ENCODE measurements around the gene S1PR2. TPM values are rescaled to one million over a fixed set of nuclear protein-coding genes. Genes with fewer than 3 reads are reported as not detected.

S1PR2 gene, protein sequence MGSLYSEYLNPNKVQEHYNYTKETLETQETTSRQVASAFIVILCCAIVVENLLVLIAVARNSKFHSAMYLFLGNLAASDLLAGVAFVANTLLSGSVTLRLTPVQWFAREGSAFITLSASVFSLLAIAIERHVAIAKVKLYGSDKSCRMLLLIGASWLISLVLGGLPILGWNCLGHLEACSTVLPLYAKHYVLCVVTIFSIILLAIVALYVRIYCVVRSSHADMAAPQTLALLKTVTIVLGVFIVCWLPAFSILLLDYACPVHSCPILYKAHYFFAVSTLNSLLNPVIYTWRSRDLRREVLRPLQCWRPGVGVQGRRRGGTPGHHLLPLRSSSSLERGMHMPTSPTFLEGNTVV
- total RNA-seq (2014; rRNA removed; shearing (Covaris generic)) = 1.7 and 2.5 TPM in 2 replicates

- DNase-seq (ENCODE audit: low spot score) = peak; percentile 39
Observed at GRCh38 chr19:10230861-10231611, at the start of gene S1PR2. S1PR2 (minus strand) TSS chr19:10231331; CDS start chr19:10224905, 6,426 bp downstream.

GRCh38 chr19:10279737-10280442, 48.8 kb upstream of the S1PR2 start:
- no peak for DNase-seq (ENCODE audit: low spot score)

DNA sequence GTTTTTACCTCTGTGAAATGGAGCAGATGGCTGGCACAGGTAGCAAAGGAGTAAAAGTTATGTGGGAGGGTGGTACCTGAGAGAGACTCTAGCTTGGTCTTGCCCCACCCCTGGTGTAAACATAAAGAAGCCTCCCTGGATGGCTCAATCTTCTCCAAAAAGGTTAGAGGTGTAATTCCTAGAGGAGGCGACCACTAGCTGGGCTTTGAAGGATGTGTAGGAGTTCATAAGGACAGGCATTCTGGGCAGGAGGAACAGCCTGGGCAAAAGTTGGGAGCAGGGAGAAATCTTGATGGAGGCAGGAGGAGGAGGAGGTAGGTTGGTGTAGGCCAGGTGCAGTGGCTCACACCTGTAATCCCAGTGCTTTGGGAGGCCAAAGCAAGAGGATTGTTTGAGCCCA, 47.8 kb upstream of the S1PR2 start:
- no peak for DNase-seq (ENCODE audit: low spot score)

DNA sequence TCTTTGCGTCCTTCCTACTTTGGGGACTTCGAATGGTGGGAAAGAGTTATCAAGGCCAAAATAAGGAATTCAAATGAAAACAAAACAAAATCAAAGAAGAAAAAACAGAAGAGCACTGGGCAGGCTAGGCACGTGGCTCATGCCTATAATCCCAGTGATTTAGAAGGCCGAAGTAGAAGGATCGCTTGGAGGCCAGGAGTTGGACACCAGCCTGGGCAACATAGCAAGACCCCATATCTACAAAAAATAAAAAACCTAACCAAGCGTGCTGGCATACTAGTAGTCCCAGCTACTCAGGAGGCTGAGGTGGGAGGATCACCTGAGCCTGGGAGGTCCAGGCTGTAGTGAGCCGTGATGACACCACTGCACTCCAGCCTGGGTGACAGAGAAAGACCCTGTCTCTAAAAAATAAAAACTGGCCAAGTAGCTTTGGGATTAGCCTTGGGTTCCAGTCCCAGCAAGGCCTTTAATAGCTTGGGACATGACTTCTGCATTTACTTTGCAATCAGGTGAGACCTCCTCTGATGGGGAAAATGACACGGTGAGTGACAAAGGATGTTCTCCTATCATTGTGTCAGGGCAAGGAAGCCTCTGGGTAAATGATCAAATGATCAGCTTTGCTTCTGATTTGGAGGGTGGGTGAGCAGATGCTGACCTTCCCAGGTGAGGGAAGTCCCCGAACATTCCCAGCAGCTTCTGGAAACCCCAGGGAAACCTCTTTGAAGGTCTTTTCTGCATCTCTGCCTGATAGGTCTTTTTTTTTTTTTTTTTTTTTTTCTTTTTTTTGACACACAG, 46.9 kb upstream of the S1PR2 start:
- DNase-seq (ENCODE audit: low spot score) = no peak

DNA sequence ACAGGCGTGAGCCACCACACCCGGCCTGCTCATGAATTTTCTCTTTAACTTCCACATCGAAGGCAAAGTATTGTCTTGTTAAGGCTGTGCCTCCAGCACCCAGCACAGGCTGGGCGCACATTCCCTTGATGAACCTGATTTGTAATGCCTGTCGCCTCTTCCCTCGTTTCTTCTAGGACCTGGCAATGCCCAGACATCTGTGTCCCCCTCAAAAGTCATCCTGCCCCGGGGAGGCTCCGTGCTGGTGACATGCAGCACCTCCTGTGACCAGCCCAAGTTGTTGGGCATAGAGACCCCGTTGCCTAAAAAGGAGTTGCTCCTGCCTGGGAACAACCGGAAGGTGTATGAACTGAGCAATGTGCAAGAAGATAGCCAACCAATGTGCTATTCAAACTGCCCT, 43.5 kb upstream of the S1PR2 start:
- DNase-seq (ENCODE audit: low spot score) = no peak

GRCh38 chr19:10271543-10272086, 40.5 kb upstream of the S1PR2 start:
- DNase-seq (ENCODE audit: low spot score) = no peak

- DNase-seq (ENCODE audit: low spot score) = no peak
Observed at GRCh38 chr19:10270616-10271394, 39.7 kb upstream of the S1PR2 start, which contains the start of gene ICAM1. ICAM1 (plus strand) TSS chr19:10271120; CDS start chr19:10271160, 40 bp downstream.

DNA sequence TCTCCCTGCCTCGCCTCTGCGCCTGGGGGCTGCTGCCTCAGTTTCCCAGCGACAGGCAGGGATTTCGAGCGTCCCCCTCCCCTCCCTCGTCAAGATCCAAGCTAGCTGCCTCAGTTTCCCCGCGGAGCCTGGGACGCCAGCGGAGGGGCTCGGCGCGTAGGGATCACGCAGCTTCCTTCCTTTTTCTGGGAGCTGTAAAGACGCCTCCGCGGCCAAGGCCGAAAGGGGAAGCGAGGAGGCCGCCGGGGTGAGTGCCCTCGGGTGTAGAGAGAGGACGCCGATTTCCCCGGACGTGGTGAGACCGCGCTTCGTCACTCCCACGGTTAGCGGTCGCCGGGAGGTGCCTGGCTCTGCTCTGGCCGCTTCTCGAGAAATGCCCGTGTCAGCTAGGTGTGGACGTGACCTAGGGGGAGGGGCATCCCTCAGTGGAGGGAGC, 39.1 kb upstream of the S1PR2 start:
- no peak for DNase-seq (ENCODE audit: low spot score)

DNA sequence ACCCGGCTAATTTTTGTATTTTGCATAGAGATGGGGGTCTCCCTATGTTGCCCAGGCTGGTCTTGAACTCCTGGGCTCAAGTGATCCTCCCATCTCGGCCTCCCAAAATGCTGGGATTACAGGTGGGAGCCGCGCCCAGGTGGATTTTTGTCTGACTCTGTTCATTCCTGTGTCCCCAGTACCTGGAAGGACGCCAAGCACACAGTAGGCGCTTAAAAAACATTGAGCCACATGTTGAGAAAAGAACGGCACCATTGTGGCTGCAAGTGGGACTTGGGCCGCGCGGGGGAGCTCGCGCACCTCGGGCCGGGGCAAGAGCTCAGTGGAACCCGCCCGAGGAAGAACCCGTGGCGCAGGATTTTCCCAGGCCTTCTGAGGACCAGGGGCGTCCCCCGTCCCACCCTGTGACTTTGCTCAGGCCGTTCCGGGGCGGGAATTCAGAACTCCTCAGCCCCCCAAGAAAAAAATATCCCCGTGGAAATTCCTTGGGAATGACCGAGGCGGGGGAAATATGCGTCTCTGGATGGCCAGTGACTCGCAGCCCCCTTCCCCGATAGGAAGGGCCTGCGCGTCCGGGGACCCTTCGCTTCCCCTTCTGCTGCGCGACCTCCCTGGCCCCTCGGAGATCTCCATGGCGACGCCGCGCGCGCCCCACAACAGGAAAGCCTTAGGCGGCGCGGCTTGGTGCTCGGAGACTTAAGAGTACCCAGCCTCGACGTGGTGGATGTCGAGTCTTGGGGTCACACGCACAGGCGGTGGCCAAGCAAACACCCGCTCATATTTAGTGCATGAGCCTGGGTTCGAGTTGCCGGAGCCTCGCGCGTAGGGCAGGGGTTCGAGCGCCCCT, 38.4 kb upstream of the S1PR2 start:
- DNase-seq (ENCODE audit: low spot score) = peak; percentile 48

DNA sequence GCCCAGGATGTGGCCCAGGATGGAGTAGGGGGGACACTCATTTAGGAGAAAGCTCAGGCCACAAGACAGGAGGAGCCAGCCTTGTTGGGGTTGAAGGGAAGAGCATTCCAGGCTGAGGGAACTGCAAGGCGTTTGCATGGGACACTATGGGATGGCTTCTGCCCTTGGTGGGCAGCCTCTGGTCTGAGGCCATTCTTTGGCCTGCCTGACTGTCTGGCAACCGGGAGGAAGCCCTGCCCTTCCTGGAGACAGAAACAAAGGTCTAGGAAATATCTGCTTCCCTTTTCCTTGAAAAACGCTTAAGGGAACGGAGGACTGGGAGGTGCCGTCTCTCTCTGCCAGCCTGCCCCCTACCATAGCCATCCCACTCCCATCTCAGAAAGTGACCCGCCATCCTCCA, 36.9 kb upstream of the S1PR2 start:
- no peak for DNase-seq (ENCODE audit: low spot score)

DNA sequence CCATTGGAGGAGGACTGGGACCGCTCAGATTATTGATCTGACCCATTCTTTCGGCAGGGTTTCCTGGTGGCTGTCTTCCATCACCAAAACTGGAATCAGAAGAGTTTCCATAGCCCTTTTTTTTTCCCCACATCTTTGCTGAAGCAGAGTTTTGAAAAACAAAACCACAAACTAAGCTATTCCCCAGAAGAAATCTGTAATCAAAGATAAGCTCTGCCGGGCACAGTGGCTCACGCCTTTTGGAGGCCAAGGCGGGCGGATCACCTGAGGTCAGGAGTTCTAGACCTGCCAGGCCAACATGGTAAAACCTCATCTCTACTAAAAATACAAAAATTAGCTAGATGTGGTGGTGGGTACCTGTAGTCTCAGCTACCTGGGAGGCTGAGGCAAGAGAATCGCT, 35.6 kb upstream of the S1PR2 start:
- no peak for DNase-seq (ENCODE audit: low spot score)

DNA sequence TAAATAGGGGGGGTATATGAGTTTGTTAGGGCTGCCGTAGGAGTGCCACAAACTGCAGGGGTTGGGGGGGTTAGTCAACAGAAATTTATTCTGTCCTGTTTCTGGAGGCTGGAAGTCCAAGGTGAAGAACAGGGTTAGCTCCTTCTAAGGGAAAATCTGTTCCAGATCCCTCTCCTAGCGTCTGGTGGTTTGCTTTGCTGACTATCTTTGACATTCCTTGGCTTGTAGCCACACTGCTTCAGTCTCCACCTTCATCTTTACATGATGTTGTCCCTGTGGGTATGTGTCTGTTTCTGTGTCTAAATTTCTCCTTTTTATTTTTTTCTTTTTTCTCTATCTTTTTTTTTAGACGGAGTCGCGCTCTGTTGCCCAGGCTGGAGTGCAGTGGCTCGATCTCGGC, 31.6 kb upstream of the S1PR2 start:
- DNase-seq (ENCODE audit: low spot score) = peak; percentile 60

GRCh38 chr19:10260141-10260584, 29.0 kb upstream of the S1PR2 start:
- DNase-seq (ENCODE audit: low spot score) = peak; percentile 42

DNA sequence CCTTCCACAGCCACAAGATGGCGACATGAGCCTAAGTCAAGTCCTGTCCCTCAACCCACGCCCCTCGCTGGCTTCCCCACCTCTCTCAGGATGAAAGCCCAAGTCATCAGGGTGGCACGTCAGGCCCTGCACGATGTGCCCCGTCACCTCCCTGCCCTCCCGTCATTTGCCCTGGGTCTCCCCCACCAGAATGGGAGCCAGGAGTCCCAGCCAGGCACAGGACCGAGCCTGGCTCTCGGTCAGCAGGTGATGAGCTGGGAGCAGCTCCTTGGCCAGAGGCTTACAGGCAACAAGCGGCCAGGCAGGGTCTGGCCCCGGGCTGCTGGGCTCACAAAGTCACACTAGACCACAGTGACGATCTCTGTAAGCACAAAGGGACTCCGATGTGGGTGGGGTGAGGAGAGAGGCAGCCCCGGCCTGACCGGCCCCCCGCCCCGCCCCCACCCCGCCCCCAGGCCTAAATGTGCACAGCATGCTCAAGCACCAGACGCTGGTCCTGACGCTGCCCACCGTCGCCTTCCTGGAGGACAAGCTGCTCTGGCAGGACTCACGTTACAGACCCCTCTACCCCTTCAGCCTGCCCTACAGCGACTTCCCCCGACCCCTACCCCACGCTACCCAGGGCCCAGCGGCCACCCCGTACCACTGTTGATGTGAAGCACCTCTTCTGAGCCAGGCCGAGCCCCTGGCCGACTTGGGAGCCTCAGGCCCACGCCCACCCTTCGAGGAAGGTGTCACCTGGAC, 28.2 kb upstream of the S1PR2 start:
- DNase-seq (ENCODE audit: low spot score) = peak; percentile 79

GRCh38 chr19:10258080-10258710, 27.1 kb upstream of the S1PR2 start:
- DNase-seq (ENCODE audit: low spot score) = no peak

- DNase-seq (ENCODE audit: low spot score) = no peak
Observed at GRCh38 chr19:10256970-10257615, 26.0 kb upstream of the S1PR2 start.

GRCh38 chr19:10256551-10256950, 25.4 kb upstream of the S1PR2 start:
- no peak for DNase-seq (ENCODE audit: low spot score)

- DNase-seq (ENCODE audit: low spot score) = no peak
Observed at GRCh38 chr19:10255358-10255757, 24.2 kb upstream of the S1PR2 start.
